HT-29 (cell line): Measurements from ENCODE around the gene CIP2A. TPM values are rescaled to one million over a fixed set of nuclear protein-coding genes. Genes with fewer than 3 reads are reported as not detected.

Experiments
- DNase-seq: peaks from one replicate; pipeline ENCODE4 v3.0.0-alpha.2; 2015; ENCODE audit warnings: low spot score
- small RNA-seq: library from RNA; depleted of rRNA; stranded (forward); fragments of <200 nt; gene quantifications from one replicate; pipeline ENCODE3, GENCODE V24; 2014
- total RNA-seq: library from RNA; depleted of rRNA; stranded (reverse); fragments of >200 nt; shearing (Covaris generic); gene quantifications from 2 replicates; pipeline ENCODE4 v1.2.3, GENCODE V29; 2014; rRNA removed

CIP2A gene
- total RNA-seq, 1 experiment from 2014 or later, result 16.2 TPM

DNA sequence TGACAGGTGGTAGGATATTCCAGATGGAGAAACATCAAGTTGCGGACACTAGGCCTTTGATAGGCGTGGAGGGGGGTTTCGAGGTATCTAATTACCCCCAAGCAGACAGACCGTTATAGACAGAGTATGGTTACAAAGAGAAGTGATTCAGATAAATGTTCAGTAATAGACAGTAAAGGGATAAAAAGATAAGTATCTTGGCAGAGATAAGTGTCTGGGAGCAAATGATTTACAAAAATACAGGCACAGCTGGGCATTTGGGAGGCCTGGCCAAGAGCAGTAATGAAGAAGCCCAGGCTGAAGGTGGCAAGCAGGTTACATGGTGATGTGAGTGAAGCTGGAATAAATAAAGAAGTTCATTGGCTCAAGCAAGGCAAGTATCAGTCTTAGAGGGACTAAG lies 78.2 kb downstream of the CIP2A start:
- DNase-seq, result no peak

DNA sequence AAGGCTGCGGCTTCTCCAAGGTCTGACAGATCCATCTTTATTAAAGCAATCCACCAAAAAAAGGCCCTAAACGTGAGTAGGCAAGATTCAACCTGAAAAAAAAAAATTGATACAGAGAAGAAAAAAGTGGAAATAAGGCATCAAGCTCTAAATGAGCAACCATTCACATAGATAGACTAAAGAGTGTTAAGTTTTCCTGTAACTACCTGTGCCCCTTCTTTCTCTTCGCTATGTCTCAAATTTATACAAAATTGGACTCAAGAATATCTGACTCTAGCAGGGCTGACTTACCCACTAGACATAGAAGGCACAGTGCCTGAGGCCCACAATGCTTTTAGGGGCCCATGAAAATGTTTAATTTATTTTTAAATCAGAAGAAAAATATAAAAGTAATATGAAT lies 78.7 kb downstream of the CIP2A start, which contains the start of gene MYH15:
Gene MYH15 (minus strand): TSS at position 101 of the 400 bp plus-strand sequence. CDS start 66 bp downstream, at position 35.
- DNase-seq, result no peak

- no peak for DNase-seq
Measured at GRCh38 chr3:108509871-108510270, 79.4 kb downstream of the CIP2A start.

GRCh38 chr3:108509263-108509662 lies 80.0 kb downstream of the CIP2A start:
- DNase-seq, result no peak

DNA sequence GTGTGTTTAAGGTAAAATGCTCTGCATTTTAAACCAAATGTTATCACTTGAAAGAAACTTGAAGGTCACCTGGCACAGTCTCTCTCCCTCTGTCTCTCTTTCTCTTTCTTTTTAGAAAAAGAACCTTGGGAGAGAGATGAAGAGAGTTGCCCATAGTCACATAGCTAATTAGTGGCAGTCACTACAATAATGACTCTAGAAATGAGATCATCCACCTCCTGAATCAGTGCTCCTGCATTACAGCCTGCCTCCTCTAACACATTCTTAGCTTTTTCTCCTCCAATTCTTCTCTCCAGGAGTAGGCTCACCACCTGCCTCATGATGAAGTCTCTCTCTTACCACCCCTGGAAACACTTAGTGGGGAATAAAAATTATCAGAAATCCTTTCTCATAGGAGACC lies 81.3 kb downstream of the CIP2A start:
- no peak for DNase-seq

GRCh38 chr3:108505811-108506210 lies 83.4 kb downstream of the CIP2A start:
- no peak for DNase-seq

DNA sequence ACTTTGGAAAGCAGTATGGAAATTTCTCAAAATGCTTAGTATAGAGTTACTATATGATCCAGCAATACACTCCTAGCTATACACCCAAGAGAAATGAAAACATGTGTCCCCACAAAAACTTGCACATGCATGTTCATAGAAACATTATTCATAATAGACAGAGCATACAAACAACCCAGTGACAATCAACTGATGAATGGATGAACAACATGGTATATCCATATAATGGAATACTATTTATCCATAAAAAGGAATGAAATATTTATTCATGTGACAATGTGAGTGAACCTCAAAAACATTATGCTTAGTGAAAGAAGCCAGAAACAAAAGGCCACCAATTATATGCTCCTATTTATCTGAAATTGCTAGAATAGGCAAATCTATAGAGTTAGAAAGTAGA lies 85.5 kb downstream of the CIP2A start:
- DNase-seq, result no peak

DNA sequence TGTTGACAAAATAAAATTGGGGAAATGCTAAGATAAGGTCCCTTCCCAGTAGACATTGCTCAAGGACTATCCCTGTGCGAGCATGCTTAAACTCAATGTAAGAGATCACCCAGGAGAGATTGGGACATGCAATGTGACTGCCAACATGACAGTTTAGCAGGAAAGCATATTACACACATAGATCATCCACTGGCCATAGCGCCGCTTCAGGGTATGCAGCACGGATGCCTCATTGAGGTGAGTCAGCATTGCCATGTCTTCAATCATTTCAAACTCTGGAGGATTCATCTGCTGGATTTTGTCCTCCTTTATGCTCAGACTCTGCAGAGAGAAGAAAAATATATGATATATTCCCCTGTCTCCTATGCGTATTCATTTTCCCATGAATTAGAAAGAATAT lies 87.7 kb downstream of the CIP2A start:
- no peak for DNase-seq

GRCh38 chr3:108500728-108501127 lies 88.5 kb downstream of the CIP2A start:
- DNase-seq, result no peak

Small RNAs within 50 kb of the gene (small RNA-seq; reads per million reads assigned to genes)
- 0.65 reads per million for gene RF00156

Other genes with a start within 250 kb of the CIP2A start
- 0.31 TPM in 1 of 2 replicates, not detected in the other for gene MYH15, start 78.8 kb downstream of the CIP2A start, total RNA-seq
- 2.8 and 3.3 TPM in 2 replicates for gene DZIP3, start 284 bp upstream of the CIP2A start, total RNA-seq
- 0.16 and 2.2 TPM in 2 replicates for gene RETNLB, start 168.0 kb upstream of the CIP2A start, total RNA-seq
- gene TRAT1, start 233.3 kb upstream of the CIP2A start, total RNA-seq, result not detected in 2 replicates